Fibroblast of skin of right biceps (primary cell): Measurements from ENCODE around the gene GPR161.
A peak's percentile ranks its signal among the peaks of the same experiment; 100 is the strongest.

Source experiments
- DNase-seq: peaks from one replicate; pipeline ENCODE4 v3.0.0-alpha.2; 2013

The GPR161 gene

DNA sequence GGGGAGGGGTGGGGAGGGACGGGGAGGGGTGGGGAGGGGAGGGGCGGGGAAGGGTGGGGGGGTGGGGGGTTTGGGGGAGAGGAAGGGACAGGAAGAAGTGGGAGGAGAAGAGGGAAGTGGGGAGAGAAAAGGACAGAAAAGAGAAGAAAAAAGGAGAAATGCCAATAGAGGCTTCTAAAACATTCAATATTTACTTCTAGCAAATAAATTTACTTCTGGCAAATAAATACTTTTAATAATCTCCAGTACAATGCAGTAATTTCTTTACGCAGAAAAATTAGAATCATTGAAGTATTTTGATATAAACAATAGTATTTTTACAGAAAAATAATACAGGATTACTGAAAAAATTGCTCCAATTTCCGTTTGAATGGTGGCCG is 9.4 kb upstream of the GPR161 start:
- no peak for DNase-seq

GRCh38 chr1:168145184-168146159 is 8.7 kb upstream of the GPR161 start:
- peak; percentile 75 for DNase-seq

GRCh38 chr1:168141871-168142385 is 5.2 kb upstream of the GPR161 start:
- no peak for DNase-seq

DNA sequence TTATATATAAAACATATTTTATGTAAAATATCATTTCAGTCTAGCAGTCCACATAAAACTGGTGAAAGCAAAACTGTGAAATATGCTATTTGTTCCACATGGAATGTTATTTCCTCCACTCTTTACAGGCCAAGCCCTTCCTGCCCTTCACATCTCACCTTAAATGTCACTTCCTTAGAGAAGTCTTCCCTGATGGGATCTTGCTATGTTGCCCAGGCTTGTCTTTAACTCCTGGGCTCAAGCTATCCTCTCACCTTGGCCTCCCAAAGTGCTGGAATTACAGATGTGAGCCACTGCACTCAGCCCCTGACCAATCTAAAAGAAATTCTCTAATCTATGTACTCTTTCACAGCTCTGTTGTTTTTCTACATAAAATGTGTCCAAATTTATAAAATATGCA is 2.3 kb upstream of the GPR161 start:
- no peak for DNase-seq

GRCh38 chr1:168138134-168138533 is 1.4 kb upstream of the GPR161 start:
- peak; percentile 57 for DNase-seq

GRCh38 chr1:168137515-168137821 is 738 bp upstream of the GPR161 start:
- no peak for DNase-seq

- peak; percentile 19 for DNase-seq
These were observed 615 bp downstream of the GPR161 start for GRCh38 chr1:168135921-168136708.

DNA sequence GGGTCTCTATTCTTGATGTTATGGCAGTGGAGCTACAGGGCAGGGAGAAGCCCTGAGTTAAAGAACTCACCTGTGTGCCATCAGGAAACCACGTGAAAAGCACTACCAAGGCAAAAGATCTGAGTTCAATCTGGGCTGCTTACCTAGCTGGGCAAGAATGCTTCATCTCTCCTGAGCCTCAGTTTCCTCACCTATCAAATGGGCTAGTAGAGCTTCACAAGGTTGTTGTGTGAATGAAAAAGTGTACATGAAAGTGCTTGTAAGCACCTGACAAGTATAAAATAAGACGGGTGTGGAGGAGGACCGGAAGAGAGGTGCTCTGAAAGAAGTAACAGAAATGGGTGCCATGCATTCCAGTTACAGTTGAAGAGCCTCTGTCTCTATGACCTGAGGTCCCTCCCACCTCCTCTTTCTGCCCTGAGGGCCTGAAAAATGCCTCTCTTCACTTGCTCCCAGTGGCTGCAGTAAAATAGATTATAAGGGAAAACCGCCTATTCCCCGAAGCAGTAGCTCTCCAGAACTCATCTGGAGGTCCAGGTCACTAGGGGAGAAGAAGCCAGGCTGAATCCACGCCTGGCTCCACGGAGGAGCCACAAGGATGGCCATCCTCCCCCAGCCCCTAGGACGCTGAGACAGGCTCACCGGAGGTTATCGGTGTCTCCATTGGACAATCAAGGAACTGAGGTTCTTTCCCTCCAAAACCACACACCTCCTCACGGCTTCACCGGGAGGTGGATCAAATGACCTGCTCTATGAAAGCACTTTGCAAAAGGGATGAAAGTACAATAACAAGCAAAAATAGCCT is 1.4 kb downstream of the GPR161 start:
- DNase-seq: no peak

- no peak for DNase-seq
These were observed 2.1 kb downstream of the GPR161 start for GRCh38 chr1:168134642-168135041.

DNA sequence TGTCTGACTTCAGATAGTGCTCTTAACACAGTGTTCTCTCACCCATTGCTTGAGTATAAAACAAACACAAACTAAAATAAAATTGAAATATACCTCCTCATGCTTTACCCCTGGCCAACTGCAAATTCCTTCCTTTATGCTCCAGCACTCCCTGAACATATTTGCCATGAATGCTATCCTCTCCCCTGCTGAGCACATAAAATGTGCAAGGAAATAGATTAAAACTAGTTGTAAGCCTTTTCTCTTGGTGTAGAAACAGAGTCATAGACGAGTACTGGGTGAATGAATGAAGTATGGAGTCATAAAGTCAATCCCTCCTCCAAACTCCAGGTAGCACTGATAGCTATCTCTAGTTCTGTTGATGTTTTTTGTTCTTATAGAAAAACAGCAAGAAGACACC is 2.6 kb downstream of the GPR161 start:
- DNase-seq: no peak

DNA sequence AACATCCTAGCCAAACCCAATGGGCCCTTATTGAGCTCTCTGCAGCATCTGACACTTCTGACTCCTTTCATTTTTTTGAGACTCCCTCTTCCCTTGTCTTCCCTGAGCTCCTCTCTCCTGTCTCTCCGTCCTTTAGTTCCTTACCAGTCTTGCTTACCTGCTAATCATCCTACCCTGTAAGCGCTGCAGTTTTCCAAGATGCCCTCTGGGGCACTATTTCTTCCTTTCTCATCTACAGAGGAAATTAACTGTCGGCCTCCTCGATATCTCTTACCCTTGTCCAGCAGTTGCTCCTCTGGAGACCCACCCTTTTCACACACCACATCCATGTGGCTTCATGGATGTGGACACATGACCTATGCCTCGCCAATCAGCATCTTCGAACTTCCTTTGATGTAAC is 6.8 kb downstream of the GPR161 start:
- DNase-seq: no peak

DNA sequence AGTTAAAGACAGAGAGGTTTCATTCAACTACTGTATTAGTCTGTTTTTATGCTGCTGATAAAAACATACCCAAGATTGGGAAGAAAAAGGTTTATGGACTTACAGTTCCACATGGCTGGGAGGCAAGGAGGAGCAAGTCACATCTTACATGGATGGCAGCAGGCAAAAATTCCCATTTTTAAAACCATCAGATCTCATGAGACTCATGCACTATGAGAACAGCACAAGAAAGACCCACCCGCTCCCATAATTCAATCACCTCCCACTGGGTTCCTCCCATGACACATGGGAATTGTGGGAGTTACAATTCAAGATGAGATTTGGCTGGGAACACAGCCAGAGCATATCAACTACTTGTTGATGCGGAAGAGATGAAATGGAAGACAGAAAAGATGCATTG is 9.2 kb downstream of the GPR161 start:
- peak; percentile 8 for DNase-seq

- no peak for DNase-seq
These were observed 11.7 kb downstream of the GPR161 start for GRCh38 chr1:168125051-168125450.

DNA sequence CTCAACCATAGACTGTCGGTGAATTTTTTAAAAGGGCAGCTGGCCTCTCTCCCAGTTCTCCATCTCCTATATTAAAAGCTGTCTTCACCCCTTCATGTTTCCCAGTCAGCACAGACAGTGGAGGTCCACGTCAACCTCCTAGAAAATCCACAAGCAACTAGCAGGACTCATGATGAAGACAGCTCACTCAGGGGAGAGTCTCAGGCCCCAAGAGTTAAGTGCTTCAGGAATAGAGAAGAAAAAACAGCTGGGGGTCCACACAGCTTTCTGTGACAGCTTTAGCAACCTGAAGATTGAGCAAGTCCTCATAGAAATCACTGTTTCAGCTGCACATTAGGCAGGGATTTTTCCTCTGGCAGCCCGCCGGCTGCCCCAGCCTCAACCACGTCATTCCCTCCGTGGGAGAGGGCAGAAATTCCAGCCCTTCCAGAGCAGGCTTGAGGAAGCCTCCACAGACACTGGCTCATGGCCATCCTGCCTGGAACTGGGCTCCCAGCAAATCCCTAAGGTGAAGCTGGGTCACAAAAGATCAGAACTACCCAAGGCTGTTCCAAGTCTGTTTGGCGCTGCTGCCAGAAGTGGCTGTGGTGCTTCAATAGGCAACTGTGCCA is 15.2 kb downstream of the GPR161 start:
- peak; percentile 94 for DNase-seq

- no peak for DNase-seq
These were observed 17.0 kb downstream of the GPR161 start for GRCh38 chr1:168119750-168120149.

GRCh38 chr1:168116327-168116799 is 20.4 kb downstream of the GPR161 start:
- no peak for DNase-seq

DNA sequence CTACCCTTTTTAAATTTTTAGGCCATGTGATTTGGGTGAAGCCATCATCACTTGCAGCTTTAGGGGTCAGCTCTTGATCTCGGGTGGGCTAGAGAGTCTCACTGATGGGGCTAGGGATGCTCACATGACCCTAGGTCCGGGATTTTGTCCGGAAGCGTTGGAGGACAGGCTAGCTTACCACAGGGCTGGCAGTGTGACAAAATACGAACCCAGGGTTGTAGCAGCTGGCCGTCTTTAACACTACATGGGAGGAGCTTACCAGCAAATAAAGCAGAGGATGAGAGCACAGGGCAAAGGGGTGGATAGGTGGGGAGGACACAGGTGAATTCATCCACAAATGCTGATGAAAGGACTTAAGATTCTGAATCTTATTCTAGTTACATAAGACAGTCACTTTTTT is 21.9 kb downstream of the GPR161 start:
- DNase-seq: no peak

DNA sequence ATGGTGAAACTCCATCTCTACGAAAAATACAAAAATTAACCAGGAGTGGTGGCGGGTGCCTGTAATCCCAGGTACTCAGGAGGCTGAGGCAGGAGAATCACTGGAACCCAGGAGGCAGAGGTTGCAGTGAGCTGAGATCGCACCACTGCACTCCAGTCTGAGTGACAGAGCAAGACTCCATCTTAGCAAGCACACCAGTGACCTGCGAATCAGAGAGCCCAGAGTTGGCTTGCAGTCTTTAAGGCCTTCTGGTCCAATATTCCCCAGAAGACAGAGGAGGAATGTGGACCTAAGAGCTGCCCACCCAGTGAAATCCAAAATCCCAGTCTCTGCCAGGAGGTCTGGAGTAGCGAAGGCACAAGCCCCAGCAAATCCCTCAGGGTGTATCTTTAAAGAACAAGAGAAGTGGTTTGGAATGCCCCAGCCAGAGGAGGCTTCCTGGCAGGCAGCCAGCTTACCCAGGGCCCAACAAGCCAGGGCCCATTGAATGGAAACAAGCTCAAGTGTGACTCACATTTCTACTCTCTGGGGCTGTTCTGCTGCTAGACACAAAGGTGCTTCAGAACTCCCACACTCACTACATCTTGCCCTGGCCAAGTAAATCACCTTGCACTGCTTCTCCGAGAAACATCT is 23.9 kb downstream of the GPR161 start:
- DNase-seq: peak; percentile 79

DNA sequence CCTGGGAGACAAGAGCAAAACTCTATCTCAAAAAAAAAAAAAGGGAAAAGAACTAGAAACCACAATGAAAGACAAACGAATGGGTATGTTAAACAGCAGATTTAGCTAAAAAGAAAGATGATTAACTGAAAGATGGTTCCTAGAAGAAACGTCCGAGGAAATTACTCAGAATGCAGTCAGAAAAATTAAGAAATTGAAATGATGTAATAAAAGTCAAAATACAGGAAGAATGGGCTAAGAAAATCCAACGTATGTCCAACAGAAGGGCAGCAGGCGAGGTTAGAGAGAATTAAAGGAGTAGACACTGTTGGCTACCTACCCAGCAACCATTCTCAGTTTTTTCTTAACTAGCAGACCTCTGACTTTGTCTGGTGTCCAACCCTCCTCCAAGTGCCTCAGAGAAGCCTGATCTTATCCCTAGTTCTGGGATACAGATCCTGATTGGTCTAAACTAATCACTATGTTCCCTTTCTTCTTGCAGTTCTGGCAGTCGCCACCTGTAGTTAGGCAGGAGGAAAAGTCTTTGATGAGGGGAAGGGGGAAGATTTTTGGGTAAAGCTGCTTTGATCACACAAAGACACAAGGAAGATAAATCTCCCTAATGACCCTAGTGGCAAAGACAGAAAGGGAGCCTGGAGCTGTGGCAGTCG is 25.7 kb downstream of the GPR161 start:
- DNase-seq: no peak

GRCh38 chr1:168106274-168106673 is 30.5 kb downstream of the GPR161 start:
- no peak for DNase-seq

- no peak for DNase-seq
These were observed 30.9 kb downstream of the GPR161 start for GRCh38 chr1:168105846-168106245.
